HCEC 1CT (cell line): Measurements from ENCODE around the gene C11orf54.
"Not testable (repeated sequence)": the region's sequence is repeated elsewhere in the genome, so short reads cannot be mapped to it uniquely, and the experiment has no call there.

ENCODE experiments used
- DNase-seq: peaks from one replicate; pipeline ENCODE4 v3.0.0-alpha.2; 2017

The C11orf54 gene

DNA sequence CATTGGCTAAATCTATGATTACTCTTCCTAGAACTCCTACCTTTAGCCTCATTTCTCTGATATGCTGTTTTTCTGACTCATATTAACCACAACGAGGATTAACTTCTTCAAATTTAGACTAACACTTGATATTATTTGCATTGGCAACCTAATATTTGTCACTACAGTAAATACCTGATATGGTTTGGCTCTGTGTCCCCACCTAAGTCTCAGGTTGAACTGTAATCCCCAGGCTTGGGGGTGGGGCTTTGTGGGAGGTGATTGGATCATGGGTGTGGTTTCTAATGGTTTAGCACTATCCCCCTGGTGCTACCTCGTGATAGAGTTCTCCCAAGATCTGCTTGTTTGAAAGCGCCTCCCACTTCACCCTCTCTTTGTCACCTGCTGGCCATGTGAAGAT, 25.5 kb downstream of the C11orf54 start:
- DNase-seq: no peak

DNA sequence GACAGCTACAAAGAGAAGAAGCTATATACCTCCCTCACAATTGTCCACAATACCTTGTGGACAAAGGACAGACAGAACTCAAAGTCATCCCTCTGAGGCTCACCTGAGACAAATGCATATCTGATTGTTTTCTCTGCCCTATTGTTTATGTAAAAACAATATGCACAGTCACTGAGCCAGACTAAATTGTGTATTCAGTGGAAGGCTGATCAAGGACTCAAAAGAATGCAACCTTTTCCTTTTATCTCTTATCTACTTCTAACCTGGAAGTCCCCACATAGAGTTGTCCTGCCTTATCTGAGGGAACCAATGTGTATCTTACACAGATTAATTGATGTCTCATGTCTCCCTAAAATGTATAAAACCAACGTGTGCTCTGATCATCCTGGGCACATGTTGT, 28.7 kb downstream of the C11orf54 start:
- no peak for DNase-seq

DNA sequence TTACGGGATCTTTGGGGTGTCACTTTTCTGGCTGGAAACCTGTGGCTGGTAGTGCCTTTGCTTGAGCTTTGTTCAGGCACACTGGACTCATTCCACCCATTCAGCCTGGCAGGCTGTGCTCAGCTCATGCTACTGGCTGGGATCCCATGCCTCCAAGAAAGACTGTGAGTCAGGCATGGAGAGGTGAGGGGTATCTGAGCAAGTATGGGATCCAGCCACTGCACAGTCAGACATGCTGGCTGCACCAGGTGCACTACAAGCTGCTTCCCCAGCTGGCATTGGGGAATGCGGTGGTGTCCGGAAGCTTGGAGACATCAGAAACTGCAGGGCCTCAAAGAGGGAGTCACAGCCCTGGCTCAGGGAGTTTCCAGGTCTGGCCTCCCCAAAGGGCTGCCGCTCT, 30.7 kb downstream of the C11orf54 start:
- no peak for DNase-seq

DNA sequence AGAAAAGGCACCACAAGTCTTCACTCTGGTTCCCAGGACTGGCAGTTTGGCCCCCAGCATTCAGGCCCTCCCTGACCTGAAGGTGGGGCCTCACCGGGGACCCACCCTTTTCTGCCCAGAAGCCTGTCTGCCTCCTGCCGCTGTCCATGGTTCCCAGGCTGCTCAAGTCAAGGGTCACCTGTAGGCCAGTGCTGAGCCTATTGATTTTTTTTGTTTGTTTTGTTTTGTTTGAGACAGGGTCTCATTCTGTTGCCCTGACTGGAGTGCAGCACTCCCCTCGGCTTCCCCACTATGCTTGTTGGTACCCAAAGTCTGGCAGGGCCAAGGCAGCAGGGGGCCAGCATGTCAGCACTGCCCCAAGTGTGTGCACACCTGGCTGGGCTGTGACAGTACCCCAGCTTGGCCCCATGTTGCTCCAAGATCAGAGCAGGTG, 31.6 kb downstream of the C11orf54 start:
- DNase-seq: no peak

DNA sequence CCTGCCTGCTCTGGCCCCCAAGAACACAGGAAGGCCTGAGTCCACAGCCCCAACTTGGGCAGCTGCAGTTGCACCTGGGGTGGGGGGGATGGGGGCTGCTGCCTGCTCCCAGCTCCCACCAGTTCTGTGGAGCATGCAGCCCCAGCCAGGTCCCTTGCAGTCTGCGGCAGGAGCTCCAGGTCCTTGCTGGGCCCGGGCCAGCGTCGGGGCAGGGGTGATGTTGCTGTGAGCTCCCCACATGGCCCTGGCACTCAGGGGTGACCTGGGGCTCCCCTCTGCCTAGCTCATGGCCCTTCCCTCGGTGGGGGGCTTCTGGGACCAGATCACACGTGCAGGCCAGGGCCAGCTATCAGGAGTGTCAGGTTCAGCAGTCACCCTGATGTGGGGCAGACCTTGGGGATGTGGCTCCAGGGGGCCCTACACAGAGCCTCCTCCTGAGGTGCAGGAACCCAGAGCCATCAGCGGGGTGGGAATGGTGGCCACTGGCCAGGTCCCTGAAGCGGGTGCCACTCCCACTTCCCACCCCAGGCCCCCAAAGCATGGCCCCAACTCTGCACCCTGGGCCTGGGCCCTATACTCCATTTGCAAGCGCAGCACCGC, 32.2 kb downstream of the C11orf54 start:
- no peak for DNase-seq

DNA sequence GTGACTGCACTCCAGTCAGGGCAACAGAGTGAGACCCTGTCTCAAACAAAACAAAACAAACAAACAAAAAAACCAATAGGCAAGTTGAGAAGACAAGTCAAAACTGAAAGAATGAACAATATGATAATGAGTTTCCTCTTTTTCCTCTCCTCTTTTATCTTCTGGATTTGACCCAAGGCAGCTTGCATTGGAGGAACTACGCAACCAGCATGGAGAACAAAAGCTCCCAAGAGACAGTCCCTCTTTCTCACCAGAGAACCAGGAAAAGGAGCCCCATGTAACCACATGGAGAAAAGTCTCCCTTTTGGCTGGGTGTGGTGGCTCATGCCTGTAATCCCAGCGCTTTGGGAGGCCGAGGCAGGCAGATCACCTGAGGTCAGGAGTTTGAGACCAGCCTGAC, 33.1 kb downstream of the C11orf54 start:
- not testable (repeated sequence) for DNase-seq

DNA sequence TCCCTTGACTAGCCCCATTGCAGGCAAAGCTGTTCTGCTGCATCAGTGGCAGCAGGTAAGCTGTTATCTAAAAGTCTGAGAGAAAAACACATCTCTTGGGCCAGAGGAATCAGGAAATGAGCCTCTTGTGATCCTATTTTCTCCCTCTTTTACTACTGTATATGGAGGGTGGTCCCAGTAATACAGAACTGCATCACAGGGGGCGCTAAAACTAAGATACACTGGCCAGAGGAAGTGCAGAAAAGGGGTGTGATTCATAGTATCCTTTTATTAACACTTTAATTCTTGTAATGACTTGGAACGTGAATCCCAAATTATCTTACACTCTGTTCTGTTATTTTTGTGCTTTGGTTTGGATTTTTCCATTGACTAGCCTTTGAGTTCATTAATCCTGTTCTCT, 33.8 kb downstream of the C11orf54 start:
- DNase-seq: no peak

DNA sequence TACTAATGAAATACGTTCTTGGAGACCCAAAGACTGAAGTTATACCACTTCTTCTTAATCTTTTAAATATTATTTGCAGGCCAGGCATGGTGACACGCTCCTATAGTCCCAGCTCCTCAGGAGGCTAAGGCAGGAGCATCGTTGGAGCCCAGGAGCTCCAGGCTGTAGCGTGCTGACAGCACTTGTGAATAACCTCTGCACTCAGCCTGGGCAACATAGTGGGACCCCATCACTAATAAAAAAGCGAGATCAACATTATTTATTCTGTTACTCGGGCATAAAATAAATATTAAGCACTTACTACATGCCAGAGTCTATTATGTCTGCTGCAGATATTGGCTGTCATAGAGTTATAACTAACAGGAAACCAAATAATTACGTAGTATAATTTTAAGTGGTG, 41.9 kb downstream of the C11orf54 start:
- no peak for DNase-seq

DNA sequence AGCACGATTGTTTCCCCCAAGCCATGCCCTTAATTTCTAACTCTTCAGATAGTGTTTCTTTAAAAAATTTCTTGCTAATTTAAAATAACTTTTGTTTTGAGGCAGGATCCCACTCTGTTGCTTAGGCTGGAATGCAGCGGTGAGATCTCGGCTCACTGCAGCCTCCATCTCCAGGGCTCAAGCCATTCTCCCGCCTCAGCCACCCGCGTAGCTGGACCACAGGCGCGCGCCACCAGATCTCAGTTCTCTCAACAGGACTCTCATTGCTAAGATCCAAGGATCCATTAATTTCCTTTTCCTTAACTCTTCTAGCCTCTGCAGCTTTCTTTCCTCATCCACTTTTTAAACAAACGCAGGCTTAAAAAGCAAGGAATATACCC, 42.3 kb downstream of the C11orf54 start:
- DNase-seq: no peak

DNA sequence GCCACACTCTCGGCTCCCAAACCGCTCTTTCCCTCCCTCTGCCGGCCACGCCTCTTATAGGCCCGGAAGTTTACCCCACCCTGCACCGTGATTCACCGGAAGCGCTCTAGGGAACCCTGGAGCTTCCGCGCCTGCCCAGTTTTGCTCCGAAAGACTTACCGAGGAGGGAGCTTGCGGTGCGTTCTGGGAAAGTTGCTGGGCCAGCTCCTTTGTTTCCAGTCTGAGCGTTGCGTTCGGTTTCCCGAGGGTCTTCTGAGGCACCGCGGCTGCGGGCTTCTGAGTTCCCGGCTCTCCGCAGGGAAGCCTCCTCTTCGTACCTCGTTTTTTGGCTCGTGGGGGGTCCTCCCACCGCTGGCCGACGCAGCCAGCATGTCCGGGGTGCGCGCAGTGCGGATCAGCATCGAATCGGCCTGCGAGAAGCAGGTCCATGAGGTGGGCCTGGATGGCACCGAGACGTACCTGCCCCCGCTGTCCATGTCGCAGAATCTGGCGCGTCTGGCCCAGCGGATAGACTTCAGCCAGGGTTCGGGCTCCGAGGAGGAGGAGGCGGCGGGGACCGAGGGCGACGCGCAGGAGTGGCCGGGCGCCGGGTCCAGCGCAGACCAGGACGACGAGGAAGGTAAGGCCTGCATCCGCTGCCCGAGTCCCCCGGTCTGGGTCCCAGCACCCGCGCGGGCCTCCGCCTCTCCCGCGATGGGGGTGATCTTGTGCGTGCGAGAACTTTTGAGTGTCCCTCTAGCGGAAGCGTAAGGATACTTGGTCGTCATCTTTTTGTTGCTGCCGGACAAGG, 42.9 kb downstream of the C11orf54 start, which contains the start of gene MED17:
Gene MED17, plus strand, starts transcription at position 138 of the 790 bp plus-strand sequence. Its CDS starts 232 bp downstream, at position 370.
- DNase-seq: peak; percentile 92

DNA sequence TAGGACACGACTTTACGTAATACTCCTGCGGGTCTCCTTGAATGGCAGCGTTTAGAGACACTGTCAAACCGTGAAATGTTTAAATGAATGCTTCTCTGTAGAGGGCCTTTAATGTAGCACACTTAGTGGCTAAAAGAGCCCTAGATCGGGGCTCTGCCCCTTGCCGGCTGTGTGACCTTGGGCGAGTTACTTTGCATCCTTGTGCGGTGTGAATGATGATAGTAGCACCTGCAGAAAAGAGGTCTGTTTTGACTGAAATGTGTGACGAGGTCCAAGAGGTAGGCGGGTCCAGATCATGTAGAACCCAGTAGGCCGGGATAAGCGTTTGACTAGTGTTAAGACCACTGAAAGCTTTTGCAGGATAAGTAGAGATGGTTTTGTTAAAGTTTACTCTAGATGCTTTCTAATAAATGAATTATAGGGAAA, 43.5 kb downstream of the C11orf54 start:
- peak; percentile 4 for DNase-seq

DNA sequence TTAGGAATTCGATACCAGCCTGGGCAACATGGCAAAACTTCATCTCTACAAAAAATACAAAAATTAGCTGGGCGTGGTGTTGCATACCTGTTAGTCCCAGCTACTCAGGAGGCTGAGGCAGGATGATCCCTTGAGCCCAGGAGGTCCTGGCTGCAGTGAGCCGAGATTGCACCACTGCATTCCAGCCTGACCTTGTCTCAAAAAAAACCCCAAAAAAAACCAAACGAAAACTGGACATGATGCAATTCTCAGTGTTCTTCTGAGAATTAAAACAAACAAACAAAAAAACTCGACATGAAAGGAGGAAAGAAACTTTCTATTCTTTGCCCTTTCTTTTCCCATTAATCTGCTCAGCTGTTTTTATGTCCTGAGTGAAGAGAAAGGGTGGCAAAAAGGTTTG, 50.0 kb downstream of the C11orf54 start:
- DNase-seq: peak; percentile 27

DNA sequence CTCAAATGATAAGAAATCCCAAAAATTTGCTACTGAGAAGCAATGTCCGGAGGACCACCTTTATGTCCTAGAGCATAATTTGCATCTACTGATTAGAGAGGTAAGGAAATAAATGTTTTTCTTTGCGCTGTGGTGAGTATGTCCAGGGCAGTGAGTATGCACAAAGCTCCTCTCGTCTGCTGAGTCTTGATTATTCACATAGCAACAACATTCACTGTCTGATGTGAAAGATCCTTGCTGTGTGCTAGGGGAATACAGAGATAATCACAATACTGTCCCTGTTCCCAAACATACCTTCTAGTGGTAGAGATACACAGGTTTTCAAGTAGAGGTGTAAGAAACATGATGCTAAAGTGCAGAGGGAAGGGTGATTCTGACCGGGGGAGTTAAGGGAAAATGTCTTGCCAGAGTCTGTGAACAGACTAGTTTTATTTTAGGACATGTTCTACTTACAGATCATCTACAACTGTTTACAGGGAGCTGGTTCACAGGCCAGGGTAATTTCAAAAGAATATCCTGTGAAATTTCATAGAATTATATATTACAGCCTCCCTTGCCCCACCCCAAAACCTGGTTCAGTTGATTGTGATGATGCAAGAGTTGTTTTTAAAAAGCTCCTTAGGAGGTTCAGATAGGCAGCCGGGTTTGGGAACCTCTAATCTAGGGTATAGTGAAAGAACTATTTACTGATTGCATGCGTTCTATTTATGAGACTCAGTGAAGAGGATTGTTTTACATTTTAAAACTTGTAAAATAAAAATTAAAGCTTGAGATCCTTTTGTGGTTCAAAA, 55.2 kb downstream of the C11orf54 start:
- no peak for DNase-seq

DNA sequence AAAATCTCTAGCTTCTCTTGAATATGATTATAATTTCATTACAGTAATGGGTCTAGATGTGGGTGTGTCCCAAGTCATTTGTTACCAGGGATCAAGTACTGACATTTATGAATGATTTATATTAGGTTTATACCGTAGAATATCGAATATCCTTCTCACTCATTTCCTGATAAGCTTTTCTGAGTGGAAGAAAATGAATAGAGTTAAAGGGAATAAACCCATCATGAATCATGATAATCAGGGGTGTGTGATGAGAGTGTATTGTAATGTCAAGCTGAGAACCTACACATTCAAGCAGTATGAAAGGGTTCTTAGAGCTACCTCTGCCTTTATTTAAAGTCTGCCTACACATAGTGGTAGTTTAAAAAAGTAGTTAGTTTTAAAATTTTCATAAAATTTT, 59.9 kb downstream of the C11orf54 start:
- no peak for DNase-seq

DNA sequence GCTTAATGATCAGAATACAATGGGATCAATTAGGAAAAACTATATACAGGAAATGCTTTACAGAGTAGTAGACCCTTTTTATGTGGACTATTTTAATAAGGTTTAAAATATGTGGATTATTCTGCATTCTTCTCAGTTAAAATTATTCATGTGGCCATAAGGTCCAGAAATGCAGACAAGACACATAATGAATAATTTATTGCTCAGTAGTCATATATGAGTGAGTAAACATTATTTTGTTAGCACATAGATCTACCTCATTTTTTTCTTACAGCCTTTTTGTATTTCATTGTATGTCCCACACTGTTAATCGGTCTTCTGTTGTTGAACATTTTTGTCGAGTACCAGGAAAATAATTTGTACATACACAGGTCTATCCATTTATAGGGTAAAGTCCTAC, 63.4 kb downstream of the C11orf54 start:
- DNase-seq: no peak

DNA sequence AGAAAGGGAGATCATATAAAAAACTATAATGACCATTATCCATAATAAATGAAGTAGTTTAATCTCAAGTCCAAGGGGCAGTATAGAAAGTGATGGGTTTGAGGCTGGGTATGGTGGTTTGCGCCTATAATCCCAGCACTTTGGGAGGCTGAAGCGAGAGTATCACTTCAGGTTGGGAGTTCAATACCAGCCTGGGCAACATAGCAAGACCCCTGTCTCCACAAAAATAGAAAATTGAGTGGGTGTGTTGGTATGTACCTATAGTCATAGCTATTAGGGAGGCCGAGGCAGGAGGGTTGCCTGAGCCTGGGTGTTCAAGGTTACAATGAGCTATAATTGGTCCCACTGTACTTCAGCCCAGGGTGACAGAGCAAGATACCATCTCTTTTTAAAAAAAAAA, 66.5 kb downstream of the C11orf54 start:
- no peak for DNase-seq

DNA sequence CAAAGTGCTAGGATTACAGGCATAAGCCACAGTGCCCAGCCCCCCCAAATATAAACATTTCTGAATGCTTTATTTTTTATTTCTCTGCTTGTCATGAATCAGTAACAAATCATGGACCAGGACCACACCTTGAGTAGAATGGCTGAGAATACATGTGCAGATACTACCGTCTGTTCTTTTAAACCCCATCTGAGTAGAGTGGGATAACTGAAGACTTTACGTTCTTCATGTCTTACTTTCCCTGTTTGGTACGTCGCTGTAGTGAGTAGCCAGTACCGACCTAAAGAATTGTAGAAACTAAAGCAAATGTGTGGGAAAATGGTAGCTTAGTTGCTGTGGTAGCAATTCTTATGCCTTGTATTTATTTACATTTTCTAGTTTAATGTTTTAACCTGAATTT, 72.5 kb downstream of the C11orf54 start:
- no peak for DNase-seq
